Rectal smooth muscle tissue (tissue), 1 donor: ENCODE results near the gene FLT1.

Experiments
- H3K27ac ChIP-seq: one replicate; pipeline ENCODE4 v1.7.0; 2013; ENCODE audit warnings: low read depth, low read length, inconsistent platforms
- H3K27me3 ChIP-seq: one replicate; pipeline ENCODE4 v1.7.0; 2013; ENCODE audit warnings: low read length; ENCODE audit not compliant: control insufficient read depth, insufficient read depth
- H3K36me3 ChIP-seq: one replicate; pipeline ENCODE4 v1.7.0; 2013; ENCODE audit warnings: low read length; ENCODE audit not compliant: control insufficient read depth, insufficient read depth
- H3K4me1 ChIP-seq: one replicate; pipeline ENCODE4 v1.7.0; 2013; ENCODE audit warnings: low read length; ENCODE audit not compliant: control insufficient read depth, insufficient read depth
- H3K4me3 ChIP-seq: one replicate; pipeline ENCODE4 v1.7.0; 2013; ENCODE audit warnings: low read length
- H3K9ac ChIP-seq: one replicate; pipeline ENCODE4 v1.7.0; 2013; ENCODE audit warnings: low read length

Gene FLT1

GRCh38 chr13:28406733-28407266, 88.1 kb downstream of the FLT1 start:
- Histone ChIP-seq H3K9ac (no peak overlapping the region), H3K27me3 (no peaks in the 10 kb centered on the region), H3K27ac (no peak overlapping the region), H3K4me3 (no peak overlapping the region), H3K4me1 (no peaks in the 10 kb centered on the region), H3K36me3 (no peaks in the 10 kb centered on the region)

DNA sequence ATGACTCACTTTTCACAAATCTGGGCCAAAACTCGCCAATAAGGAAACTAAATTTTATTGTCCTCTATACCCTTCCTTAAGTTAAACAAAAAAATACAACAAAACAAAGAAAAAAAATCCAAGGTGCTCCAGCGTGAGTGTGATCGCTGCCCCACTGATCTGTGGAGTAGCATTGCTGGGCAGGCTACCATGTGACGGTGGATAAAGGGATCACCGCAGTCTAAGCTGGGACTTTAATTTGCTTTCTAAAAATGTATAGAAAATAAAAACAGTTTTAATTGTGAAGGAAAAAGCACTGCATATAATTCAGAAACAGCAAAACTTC, 92.9 kb downstream of the FLT1 start:
- Histone ChIP-seq H3K9ac (no peak overlapping the region), H3K4me1 (no peaks in the 10 kb centered on the region), H3K36me3 (no peaks in the 10 kb centered on the region), H3K27me3 (no peaks in the 10 kb centered on the region), H3K27ac (no peak overlapping the region), H3K4me3 (no peak overlapping the region)

DNA sequence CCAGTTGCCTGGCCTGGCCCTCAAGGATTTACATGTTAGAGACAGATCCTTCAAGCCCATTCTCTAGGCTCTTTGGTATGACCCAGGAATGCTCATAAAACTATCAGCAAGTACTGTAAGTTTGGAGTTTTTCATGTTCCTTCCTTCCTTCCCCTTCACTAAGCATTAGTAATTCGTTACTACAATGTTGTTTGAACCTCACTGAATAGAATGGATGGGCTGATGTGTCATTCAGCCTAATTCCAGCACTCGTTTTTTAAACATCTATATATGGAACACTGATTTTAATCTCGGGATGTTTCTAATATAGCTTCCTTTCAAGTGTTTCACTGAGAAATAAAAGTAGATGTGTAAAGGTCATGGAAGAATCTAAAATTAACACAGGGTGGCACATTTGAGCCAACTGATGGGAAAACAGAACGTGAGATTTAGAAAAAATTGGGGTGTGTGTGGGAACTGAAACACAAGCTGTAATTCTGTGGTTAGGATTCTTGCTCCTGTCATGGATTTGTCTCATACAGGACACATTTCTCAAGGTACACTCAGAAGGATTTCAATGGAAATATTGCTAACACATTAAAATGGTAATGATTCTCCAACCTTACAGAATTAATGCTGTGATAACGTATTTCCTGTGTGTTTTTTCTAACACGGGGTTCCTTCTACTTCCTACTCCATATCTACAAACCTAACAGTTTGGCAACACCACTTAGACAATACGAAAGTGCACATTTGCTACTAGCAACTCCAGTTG, 93.4 kb downstream of the FLT1 start:
- Histone ChIP-seq H3K4me3 (no peak overlapping the region), H3K9ac (no peak overlapping the region), H3K4me1 (no peaks in the 10 kb centered on the region), H3K36me3 (no peaks in the 10 kb centered on the region), H3K27me3 (no peaks in the 10 kb centered on the region), H3K27ac (no peak overlapping the region)

DNA sequence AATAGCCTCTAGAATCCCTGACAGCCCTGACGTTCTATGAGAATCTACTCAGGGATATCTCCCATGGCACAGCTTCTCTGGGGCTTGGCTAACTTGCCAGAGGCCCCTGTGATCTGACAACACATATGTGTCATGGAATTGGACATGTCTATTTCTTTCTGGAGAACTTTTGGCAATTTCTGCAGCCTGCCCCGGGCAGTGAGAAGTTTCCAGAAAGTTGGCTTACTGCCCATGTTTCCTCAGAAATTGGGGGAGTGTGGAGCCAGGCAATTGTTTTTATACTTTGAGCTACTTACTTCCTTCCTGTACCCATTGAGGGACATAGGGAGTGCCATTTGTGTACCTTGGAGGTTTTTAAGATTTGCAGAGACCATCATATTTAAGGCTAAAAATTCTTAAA, 98.9 kb downstream of the FLT1 start:
- no peaks in the 10 kb centered on the region for H3K36me3 ChIP-seq

GRCh38 chr13:28394422-28394821, 100.5 kb downstream of the FLT1 start:
- Histone ChIP-seq H3K9ac (no peak overlapping the region), H3K4me3 (no peak overlapping the region), H3K27me3 (no peaks in the 10 kb centered on the region), H3K36me3 (no peaks in the 10 kb centered on the region), H3K4me1 (no peaks in the 10 kb centered on the region), H3K27ac (no peak overlapping the region)

More for the DNA sequence above, 98.9 kb downstream of the FLT1 start:
- H3K27ac ChIP-seq: no peak overlapping the region
- no peaks in the 10 kb centered on the region for H3K4me1 ChIP-seq
- H3K27me3 ChIP-seq: no peaks in the 10 kb centered on the region
- no peak overlapping the region for H3K4me3 ChIP-seq
- H3K9ac ChIP-seq: no peak overlapping the region

DNA sequence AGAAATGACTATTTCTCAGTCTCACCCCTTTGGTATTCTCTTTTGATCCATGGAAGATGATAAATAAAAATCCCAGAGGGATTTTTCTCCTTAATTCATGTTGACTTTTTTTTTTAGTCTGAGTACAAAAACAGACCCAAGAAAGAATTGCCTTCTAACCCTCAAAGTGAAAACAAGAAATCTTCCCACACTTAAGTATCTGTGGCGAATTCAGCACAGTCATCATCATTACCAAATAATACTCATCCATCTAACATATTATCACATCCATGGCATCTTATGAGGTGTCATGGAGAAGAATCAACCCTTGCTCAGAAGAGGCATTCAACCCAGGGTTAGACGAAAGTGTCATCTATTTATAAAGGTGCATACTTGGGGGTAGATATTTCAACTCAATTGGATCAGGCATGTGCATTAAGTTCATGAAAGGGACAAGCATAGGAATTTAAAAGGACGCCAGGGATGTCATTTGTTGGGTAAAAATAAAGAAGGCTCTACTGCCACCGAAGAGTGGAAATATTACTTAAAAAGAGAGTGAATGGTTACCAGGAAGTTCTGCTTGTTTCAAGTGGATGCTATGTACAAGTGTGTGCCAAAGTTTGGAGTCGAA, 101.9 kb downstream of the FLT1 start:
- no peaks in the 10 kb centered on the region for H3K27me3 ChIP-seq
- no peak overlapping the region for H3K9ac ChIP-seq
- H3K27ac ChIP-seq: no peak overlapping the region
- H3K4me3 ChIP-seq: no peak overlapping the region
- no peaks in the 10 kb centered on the region for H3K4me1 ChIP-seq
- no peaks in the 10 kb centered on the region for H3K36me3 ChIP-seq

GRCh38 chr13:28392428-28392827, 102.5 kb downstream of the FLT1 start:
- H3K4me1 ChIP-seq: no peaks in the 10 kb centered on the region
- no peaks in the 10 kb centered on the region for H3K36me3 ChIP-seq
- no peak overlapping the region for H3K4me3 ChIP-seq
- no peak overlapping the region for H3K27ac ChIP-seq
- no peak overlapping the region for H3K9ac ChIP-seq
- no peaks in the 10 kb centered on the region for H3K27me3 ChIP-seq

DNA sequence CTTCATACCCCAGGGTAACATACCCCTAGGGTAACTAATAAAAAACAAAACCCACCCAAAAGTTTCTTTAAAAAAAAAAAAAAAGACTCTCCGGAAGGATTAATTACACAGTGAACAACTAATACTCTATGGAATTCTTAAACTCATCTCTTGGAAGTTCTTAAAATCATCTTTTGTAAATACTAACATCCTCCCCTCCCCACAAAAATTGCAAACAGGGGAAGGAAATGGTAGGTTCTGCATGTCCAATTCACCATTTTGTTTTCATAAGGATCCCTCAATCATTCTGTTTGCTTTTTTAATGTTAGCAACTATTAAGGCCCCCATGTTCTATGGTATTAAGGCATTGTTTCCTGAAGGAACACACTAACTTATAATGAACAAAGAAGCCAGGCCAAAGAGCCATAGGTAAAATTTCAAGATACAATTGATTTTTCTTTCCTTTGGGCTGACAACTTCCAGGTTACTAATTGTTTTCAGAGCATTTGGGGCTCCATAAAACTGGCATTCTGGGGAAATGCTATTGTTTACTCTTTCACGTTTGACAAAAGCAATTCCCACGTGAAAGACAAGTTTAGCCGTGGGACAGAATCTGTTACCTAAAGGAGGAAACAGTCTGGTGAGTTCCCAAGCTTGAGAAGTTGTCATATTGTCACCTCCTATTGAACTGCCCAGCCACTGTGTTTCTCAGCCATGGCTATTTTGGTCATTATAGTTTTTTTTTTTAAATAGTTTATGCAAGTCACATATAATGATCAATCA, 107.0 kb downstream of the FLT1 start:
- Histone ChIP-seq H3K4me3 (no peak overlapping the region), H3K9ac (no peak overlapping the region), H3K36me3 (no peaks in the 10 kb centered on the region), H3K4me1 (no peaks in the 10 kb centered on the region), H3K27me3 (no peaks in the 10 kb centered on the region), H3K27ac (no peak overlapping the region)

DNA sequence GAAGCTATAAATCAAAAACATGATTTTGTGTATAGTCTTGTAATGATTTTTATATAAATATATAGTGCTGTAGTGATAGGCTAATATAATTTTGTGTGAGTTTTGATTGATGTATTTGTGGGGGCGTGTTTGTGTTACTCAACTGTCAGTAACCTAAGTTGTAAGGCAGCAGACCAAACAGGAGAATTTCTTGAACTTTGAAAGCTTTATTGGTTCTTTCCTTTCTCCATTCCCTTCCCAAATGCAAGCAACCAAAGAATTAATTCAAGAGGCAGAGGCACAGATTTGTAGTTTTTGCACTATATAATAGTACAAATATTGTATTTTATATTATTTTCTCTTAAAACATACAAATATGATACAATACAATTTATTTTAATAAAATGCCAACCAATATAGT, 109.6 kb downstream of the FLT1 start:
- H3K4me3 ChIP-seq: no peak overlapping the region
- H3K27me3 ChIP-seq: no peaks in the 10 kb centered on the region
- H3K27ac ChIP-seq: no peak overlapping the region
- no peaks in the 10 kb centered on the region for H3K36me3 ChIP-seq
- H3K4me1 ChIP-seq: no peaks in the 10 kb centered on the region
- no peak overlapping the region for H3K9ac ChIP-seq

DNA sequence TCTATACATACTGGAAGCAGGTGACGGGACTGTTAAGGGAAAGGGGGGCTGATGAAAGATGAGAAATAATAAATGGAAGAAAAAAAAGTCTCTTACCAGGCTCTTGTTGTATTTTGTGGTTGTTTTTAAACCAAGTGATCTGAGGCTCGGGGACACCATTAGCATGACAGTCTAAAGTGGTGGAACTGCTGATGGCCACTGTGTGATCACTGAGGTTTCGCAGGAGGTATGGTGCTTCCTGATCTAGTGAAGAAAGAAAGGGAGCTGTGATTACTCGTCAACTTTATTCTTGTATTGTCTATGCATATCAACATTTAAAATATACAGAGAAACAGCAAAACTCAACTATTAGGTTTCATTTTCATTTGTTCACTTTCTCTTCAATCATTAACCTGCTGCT, 110.1 kb downstream of the FLT1 start:
- no peak overlapping the region for H3K27ac ChIP-seq
- no peaks in the 10 kb centered on the region for H3K36me3 ChIP-seq
- H3K4me3 ChIP-seq: no peak overlapping the region
- H3K27me3 ChIP-seq: no peaks in the 10 kb centered on the region
- H3K4me1 ChIP-seq: no peaks in the 10 kb centered on the region
- no peak overlapping the region for H3K9ac ChIP-seq

- Histone ChIP-seq H3K27ac (no peak overlapping the region), H3K9ac (no peak overlapping the region), H3K4me3 (no peak overlapping the region), H3K4me1 (peaks cover 6% of the 10 kb centered on the region), H3K36me3 (no peaks in the 10 kb centered on the region), H3K27me3 (no peaks in the 10 kb centered on the region)
Observed at GRCh38 chr13:28380319-28380718, 114.6 kb downstream of the FLT1 start.

DNA sequence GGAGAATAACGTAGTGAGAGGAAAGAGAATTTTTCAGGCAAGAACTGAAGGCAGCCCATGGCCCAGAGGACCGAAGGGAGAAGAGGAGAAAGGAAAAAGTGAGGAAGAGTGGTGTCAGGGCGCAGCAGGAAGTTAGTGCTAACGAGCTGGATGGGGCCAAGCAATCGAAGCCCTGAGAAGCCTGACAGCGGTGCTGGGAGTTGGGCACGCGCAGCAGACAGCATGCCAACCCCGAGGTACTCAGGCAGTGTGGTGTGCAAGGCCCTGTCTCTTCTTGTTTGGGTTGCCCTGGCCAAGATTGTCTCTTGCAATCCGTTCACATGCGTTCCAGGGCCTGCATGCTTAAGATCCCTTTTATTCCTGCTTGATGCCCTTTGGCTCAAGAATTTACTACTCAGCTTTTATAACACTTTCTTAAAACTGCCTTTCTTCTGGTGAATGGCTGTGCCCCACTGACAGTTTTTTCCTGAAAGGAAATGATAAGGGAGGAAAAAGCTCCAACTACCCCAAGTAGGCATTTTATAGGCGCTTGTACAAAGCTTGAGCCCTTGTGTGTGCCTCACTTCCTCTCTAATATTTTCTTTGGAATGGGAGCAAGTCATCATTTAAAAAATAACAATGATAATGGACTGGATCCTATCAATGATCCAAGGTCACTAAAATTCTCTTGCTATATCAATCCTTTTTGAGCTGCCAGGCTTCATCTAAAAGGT, 115.4 kb downstream of the FLT1 start:
- Histone ChIP-seq H3K4me3 (no peak overlapping the region), H3K27ac (no peak overlapping the region), H3K4me1 (peaks cover 6% of the 10 kb centered on the region), H3K36me3 (no peaks in the 10 kb centered on the region), H3K27me3 (no peaks in the 10 kb centered on the region), H3K9ac (no peak overlapping the region)
